ENCODE data around the gene KRT77.
A peak's percentile ranks its signal among the peaks of the same experiment; 100 is the strongest.
"Not testable (repeated sequence)": the region's sequence is repeated elsewhere in the genome, so short reads cannot be mapped to it uniquely, and the experiment has no call there.

Gene KRT77

GRCh38 chr12:52703424-52703823 is at the start of gene KRT77:
Gene KRT77, minus strand, starts transcription at chr12:52703524. Its CDS starts 90 bp downstream, at chr12:52703434.
- DNase-seq (ENCODE audit: low read depth), result no peak

- no peak for DNase-seq (ENCODE audit: low read depth)
Measured at GRCh38 chr12:52752516-52752915, 49.2 kb upstream of the KRT77 start.

DNA sequence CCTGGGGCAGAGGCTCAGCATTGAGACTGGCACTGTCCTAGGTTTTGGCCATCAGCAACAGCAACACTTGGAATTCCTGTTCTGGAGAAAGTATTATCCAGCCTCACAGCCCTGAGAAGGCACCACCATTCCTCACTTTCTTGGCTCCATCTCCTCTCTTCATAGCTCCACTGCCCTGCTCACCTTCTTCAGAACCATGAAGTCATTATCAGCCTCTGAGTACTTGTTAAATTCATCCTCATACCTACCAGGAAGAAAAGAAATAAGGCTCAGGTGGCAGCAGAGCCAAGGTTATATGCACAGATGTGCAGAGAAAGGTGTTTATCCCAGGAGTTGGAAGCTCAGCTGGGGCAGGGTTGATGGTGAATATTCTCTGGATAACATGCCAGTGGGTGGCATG is 48.5 kb upstream of the KRT77 start:
- no peak for DNase-seq (ENCODE audit: low read depth)

DNA sequence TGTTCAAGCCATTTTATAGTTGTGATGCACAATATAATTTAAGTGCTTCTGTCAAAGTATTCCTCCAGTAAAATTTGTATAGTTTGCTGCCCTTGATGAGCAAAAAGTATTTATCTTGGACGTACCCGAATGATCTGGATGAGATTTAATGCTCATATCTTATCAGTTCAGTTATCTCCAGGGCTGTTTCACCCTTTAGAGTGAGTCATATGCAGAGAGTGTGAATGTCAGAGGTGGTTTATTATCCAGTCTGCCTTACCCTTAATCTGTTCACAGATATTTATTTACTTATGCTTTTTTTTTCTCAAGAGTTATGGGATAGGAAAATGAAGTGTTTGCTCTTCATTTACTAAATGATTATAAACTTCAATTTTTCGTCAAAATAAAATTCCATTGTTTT is 47.2 kb upstream of the KRT77 start:
- DNase-seq (ENCODE audit: low read depth), result not testable (repeated sequence)

- no peak for DNase-seq (ENCODE audit: low read depth)
Measured at GRCh38 chr12:52749827-52750226, 46.5 kb upstream of the KRT77 start.

DNA sequence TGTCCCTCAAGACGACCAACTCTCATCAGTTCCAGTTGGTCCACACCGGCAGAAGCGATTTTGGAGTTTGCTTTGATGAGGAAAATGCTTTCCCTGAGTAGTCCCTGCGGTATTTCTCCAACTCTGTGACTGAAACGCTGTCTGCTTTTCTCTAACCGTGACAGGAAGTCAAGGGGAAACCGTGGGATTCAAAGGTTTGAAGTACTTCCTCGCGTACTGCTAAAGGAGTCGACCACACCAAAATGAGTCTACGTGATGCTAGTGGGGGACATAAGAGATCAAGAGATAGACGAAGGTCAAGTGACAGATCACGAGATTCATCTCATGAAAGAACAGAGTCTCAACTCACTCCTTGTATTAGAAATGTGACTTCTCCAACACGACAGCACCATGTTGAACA is 45.3 kb upstream of the KRT77 start:
- DNase-seq (ENCODE audit: low read depth), result no peak

- DNase-seq (ENCODE audit: low read depth), result no peak
Measured at GRCh38 chr12:52745554-52745953, 42.2 kb upstream of the KRT77 start.

DNA sequence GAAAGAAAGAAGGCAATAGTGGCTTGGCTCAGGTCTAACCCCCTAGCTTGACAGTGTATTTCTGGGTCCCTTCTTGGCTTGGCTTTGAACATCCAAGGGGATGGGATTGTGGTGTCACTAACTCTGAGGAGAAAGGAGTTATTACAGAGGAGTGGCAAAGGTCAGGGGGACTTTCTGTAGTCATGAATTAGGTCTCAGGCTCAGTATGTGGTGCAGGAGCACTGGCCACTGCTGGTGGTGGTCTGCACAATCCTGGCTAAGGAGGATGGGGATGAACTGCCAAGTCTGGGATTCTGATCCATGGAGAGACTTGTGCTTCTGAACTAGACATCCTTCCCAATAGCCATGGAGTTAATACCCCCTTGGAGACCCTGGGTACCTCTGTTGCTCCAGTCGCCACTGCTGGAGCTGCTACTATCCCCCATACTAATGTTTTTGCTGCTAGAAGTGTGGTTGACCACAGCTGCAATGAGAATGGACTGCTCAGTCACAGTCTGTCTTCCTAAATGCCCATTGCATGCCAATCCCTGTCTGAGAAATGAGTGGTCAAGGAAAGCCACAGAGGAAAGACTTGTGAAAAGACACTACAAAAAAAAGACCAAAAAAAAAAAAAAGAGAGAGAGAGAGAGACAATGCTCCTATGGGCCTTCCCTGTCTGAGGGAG is 41.3 kb upstream of the KRT77 start:
- no peak for DNase-seq (ENCODE audit: low read depth)

- DNase-seq (ENCODE audit: low read depth), result no peak
Measured at GRCh38 chr12:52742822-52743457, 39.6 kb upstream of the KRT77 start.

DNA sequence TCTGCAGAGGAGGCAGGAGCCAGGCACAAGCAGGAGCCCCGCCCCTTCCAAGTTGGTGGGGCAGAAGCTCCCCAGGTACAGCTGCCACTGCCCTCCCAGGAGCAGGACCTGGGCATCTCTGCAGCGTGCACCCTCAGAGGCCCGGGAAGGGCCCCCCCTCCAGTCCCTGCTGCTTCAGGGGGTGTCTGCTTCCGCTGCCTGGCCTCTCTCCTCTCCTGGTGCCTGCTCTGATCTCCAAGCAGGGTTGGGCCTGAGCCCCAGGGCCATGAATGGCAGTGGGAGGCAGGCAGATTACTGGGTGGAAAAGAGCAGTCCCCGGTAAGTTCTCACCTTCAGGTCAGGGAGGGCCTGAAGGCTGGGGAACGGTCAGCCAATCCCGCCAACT is 38.9 kb upstream of the KRT77 start:
- no peak for DNase-seq (ENCODE audit: low read depth)

GRCh38 chr12:52741375-52742195 is 38.3 kb upstream of the KRT77 start:
- peak; percentile 40 for DNase-seq (ENCODE audit: low read depth)

DNA sequence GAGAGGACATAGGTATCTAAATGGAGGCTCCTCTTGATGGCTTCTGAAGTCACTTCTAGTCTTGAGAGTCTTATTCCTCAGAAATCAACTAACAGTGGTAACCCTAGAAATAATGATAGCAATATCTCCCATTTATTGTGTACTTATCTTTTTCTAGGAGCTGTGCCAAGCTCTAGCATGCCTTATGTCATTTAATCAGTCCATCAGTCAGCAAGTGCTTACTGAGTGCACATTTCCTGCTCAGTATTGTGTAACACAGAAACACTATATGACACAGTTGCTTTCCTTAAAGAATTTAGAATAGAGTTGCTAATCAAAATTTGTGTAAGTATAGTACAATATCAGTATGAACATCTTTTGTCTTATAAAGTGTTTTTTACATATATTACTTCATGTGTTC is 37.3 kb upstream of the KRT77 start:
- DNase-seq (ENCODE audit: low read depth), result no peak

DNA sequence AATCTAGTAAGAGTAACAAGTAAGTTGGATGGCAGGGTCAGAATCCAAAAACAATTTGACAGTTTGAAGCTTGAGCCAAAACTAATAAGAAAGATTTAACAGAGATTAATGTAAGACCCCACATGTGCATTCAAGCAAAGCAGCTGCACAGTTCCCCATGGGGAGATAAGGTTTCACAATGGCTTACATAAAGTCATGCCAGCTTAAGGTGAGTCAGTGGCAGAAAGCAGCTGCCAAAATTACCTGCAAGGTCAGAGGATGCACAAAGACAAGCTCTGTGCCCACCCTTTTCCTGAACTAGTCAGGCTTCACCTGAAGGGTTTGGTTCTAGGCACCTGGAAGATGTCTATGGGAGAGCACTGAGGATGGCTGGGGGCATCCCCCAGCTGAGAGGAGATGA is 36.6 kb upstream of the KRT77 start:
- DNase-seq (ENCODE audit: low read depth), result no peak

GRCh38 chr12:52735816-52736632 is 32.7 kb upstream of the KRT77 start:
- DNase-seq (ENCODE audit: low read depth), result no peak

DNA sequence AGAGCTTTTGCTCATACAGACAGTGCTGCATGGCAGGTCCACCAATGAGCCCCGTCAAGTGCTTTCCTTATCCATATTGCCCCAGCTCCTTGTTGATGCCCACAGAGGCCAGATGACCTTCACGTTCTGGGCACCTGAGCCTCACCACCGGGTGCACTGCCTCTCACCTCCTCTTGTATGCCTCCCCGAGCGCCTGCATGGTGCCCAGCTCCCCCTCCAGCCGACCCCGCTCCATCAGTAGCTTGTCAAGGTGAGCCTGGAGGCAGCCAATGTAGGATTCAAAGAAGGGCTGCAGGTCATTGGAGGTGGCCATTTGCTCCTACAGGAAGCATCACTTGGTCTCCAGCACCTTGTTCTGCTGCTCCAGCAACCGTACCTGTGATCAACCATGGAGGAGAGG is 31.8 kb upstream of the KRT77 start:
- DNase-seq (ENCODE audit: low read depth), result no peak

GRCh38 chr12:52730793-52731192 is 27.5 kb upstream of the KRT77 start:
- no peak for DNase-seq (ENCODE audit: low read depth)

DNA sequence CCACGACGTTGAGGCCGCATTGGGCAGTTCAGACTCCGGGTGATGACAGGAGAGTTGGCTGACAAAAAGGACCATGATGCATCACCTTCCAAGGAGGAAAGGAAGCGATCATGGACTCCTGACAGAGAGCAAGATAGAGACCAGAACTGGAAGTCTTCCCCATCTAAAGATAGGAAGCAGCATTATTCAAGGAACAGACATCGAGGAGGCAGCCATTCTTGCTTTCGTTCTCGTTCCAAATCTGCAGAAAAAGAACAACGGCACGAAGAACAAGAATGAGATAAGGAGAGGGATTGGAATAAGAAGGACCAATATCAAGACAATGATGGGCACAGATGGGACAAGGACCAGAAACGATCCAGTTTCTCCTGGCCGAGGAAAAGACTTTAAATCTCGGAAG is 27.1 kb upstream of the KRT77 start:
- no peak for DNase-seq (ENCODE audit: low read depth)

- no peak for DNase-seq (ENCODE audit: low read depth)
Measured at GRCh38 chr12:52729147-52729546, 25.8 kb upstream of the KRT77 start.

DNA sequence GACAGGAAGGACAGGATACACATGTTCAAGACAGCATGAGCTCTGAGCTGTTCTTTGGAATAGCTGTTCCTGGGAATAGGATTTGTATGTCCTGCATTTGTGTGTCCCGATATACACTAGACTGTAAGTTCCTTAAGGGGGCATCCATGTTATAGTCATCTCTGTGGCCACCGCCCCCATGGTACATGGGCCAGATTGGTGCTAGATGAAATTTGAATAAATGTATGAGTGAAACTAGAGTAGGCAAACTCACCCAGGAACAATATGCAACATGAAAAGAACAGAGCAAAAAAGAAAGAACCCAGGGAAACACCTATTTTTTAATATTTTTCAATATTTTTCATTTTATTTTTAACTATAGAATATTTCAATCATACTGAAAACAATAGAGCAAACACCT is 25.1 kb upstream of the KRT77 start:
- DNase-seq (ENCODE audit: low read depth), result no peak

GRCh38 chr12:52727037-52727436 is 23.7 kb upstream of the KRT77 start:
- DNase-seq (ENCODE audit: low read depth), result no peak

DNA sequence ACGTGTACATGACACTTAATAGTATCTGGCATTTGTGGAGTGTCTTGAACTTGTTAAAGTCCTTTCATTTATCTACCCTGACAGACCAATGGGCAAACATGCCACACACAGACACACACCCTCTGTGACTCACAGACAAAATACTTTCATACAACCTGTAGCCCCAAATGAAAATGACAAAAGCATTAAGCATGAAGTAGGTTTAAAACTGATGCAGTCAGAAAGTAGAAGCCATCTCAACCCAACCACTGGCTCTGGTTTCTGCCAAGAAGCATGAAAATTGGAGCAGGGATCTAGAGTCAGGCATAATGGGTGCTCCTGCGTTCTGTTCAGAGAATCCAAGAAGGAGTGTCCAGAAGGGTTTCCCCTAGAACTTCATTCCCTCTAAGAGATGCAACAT is 23.1 kb upstream of the KRT77 start:
- DNase-seq (ENCODE audit: low read depth), result no peak

- no peak for DNase-seq (ENCODE audit: low read depth)
Measured at GRCh38 chr12:52724384-52724783, 21.1 kb upstream of the KRT77 start.

All from activated T-cell treated with anti-CD3 and anti-CD28 coated beads for 48 hours (primary cell).